ENCODE measurements around the gene TMEM176A.

Gene TMEM176A

GRCh38 chr7:150800581-150801241 lies at the start of gene TMEM176A:
Gene TMEM176A (plus strand): TSS chr7:150800769. CDS start chr7:150801551, 782 bp downstream.
- no peak within 1 kb of the TSS for H3K4me3 ChIP-seq (ENCODE audit: low read depth, low read length)
- TF ChIP-seq CTCF (IDR thresholded peaks at IDR 0.05; ENCODE audit: low read depth, low read length): no peak
- in situ Hi-C loops (cut with HindIII; ENCODE audit: low sequenced_read_pairs): no loop called here
- DNase-seq (ENCODE audit: low read depth, low spot score): no peak

- no peak for TF ChIP-seq CTCF (IDR thresholded peaks at IDR 0.05; ENCODE audit: low read depth, low read length)
- no peak overlapping the region for H3K4me3 ChIP-seq (ENCODE audit: low read depth, low read length)
- in situ Hi-C loops (cut with HindIII; ENCODE audit: low sequenced_read_pairs): no loop called here
- DNase-seq (ENCODE audit: low read depth, low spot score): no peak
Measured at GRCh38 chr7:150751702-150752101, 48.9 kb upstream of the TMEM176A start.

- H3K4me3 ChIP-seq (ENCODE audit: low read depth, low read length): no peak overlapping the region
- DNase-seq (ENCODE audit: low read depth, low spot score): no peak
- in situ Hi-C loops (cut with HindIII; ENCODE audit: low sequenced_read_pairs): no loop called here
- no peak for TF ChIP-seq CTCF (IDR thresholded peaks at IDR 0.05; ENCODE audit: low read depth, low read length)
Measured at GRCh38 chr7:150753239-150753638, 47.3 kb upstream of the TMEM176A start.

GRCh38 chr7:150753826-150754603 lies 46.6 kb upstream of the TMEM176A start:
- no peak overlapping the region for H3K4me3 ChIP-seq (ENCODE audit: low read depth, low read length)
- no peak for TF ChIP-seq CTCF (IDR thresholded peaks at IDR 0.05; ENCODE audit: low read depth, low read length)
- in situ Hi-C loops (cut with HindIII; ENCODE audit: low sequenced_read_pairs): no loop called here
- DNase-seq (ENCODE audit: low read depth, low spot score): no peak

- DNase-seq (ENCODE audit: low read depth, low spot score): no peak
- no peak overlapping the region for H3K4me3 ChIP-seq (ENCODE audit: low read depth, low read length)
- in situ Hi-C loops (cut with HindIII; ENCODE audit: low sequenced_read_pairs): no loop called here
- no peak for TF ChIP-seq CTCF (IDR thresholded peaks at IDR 0.05; ENCODE audit: low read depth, low read length)
Measured at GRCh38 chr7:150754951-150755350, 45.6 kb upstream of the TMEM176A start.

GRCh38 chr7:150755473-150756099 lies 45.0 kb upstream of the TMEM176A start:
- in situ Hi-C loops (cut with HindIII; ENCODE audit: low sequenced_read_pairs): no loop called here
- DNase-seq (ENCODE audit: low read depth, low spot score): no peak
- no peak for TF ChIP-seq CTCF (IDR thresholded peaks at IDR 0.05; ENCODE audit: low read depth, low read length)
- no peak overlapping the region for H3K4me3 ChIP-seq (ENCODE audit: low read depth, low read length)

All from astrocyte of the spinal cord (primary cell).